IMR-90 (cell line): Measurements from ENCODE around the gene TP73. TPM values are rescaled to one million over a fixed set of nuclear protein-coding genes. Genes with fewer than 3 reads are reported as not detected.

ENCODE experiments used
- ATAC-seq: fragments of 200-7000 bp; cut with Tn5 transposase; 2 replicates; pipeline ENCODE4 v1.9.1; 2020; ENCODE audit warnings: low read depth, mild to moderate bottlenecking, moderate library complexity
- BruUV-seq: library from RNA; stranded (reverse); fragments of 400-500 nt; replicated peaks from 2 replicates; lab custom pipeline; 2021; lab: Mats Ljungman, UMichigan
- CTCF ChIA-PET: fragments of 300-600 bp; formaldehyde crosslinking; extraction: SDS; loops from one replicate; lab custom pipeline; 2021; ENCODE audit warnings: antibody characterized with exemption; lab: Yijun Ruan, JAX
- POLR2A ChIA-PET: fragments of 300-600 bp; sonication (Branson Sonifier 250); formaldehyde crosslinking; loops from one replicate; lab custom pipeline; 2022; ENCODE audit warnings: antibody characterized with exemption; ENCODE audit not compliant: unreplicated experiment; lab: Charles Lee
- DNase-seq: peaks from one replicate; pipeline ENCODE4 v3.0.0; 2013
- H2AFZ ChIP-seq: replicated peaks from 2 replicates; pipeline ENCODE3; 2013; ENCODE audit warnings: low read length, mild to moderate bottlenecking; ENCODE audit not compliant: poor library complexity
- H2AK5ac ChIP-seq: 2 replicates; pipeline ENCODE4 v1.6.1; 2013; ENCODE audit warnings: low read depth, low read length, inconsistent platforms
- H2AK9ac ChIP-seq: replicated peaks from 2 replicates; pipeline ENCODE3; 2013; ENCODE audit warnings: mild to moderate bottlenecking, low read depth, low read length, moderate library complexity; ENCODE audit not compliant: poor library complexity
- H2BK120ac ChIP-seq: 2 replicates; pipeline ENCODE4 v1.6.1; 2013; ENCODE audit warnings: low read depth, low read length, inconsistent platforms
- H2BK15ac ChIP-seq: 3 replicates; pipeline ENCODE4 v1.6.1; 2013; ENCODE audit warnings: low read depth, low read length, inconsistent platforms
- H2BK20ac ChIP-seq: 2 replicates; pipeline ENCODE4 v1.6.1; 2013; ENCODE audit warnings: low read depth, mild to moderate bottlenecking, inconsistent platforms, low read length, moderate library complexity
- H2BK5ac ChIP-seq: 2 replicates; pipeline ENCODE4 v1.6.1; 2013; ENCODE audit warnings: mild to moderate bottlenecking, low read depth, low read length, inconsistent platforms; ENCODE audit not compliant: poor library complexity, severe bottlenecking
- H3K14ac ChIP-seq: replicated peaks from 2 replicates; pipeline ENCODE4 v1.6.1; 2013; ENCODE audit warnings: low read depth, low read length, inconsistent platforms
- H3K18ac ChIP-seq: 2 replicates; pipeline ENCODE4 v1.6.1; 2013; ENCODE audit warnings: low read depth, low read length, control low read depth
- H3K23ac ChIP-seq: 2 replicates; pipeline ENCODE4 v1.6.1; 2013; ENCODE audit warnings: low read depth, low read length, inconsistent platforms
- H3K27ac ChIP-seq: 2 replicates; pipeline ENCODE4 v1.5.1; 2013; ENCODE audit warnings: mild to moderate bottlenecking, control low read depth, low read length; ENCODE audit not compliant: insufficient read depth
- H3K27me3 ChIP-seq: 2 replicates; pipeline ENCODE4 v1.6.1; 2013; ENCODE audit warnings: low read length; ENCODE audit not compliant: control insufficient read depth, insufficient read depth
- H3K36me3 ChIP-seq: 2 replicates; pipeline ENCODE4 v1.6.1; 2013; ENCODE audit warnings: low read length, mixed read lengths; ENCODE audit not compliant: control insufficient read depth, insufficient read depth
- H3K4ac ChIP-seq: 2 replicates; pipeline ENCODE4 v1.6.1; 2013; ENCODE audit warnings: low read depth, low read length, inconsistent platforms
- H3K4me1 ChIP-seq: 2 replicates; pipeline ENCODE4 v1.6.1; 2013; ENCODE audit warnings: low read length, mixed read lengths; ENCODE audit not compliant: control insufficient read depth, insufficient read depth
- H3K4me2 ChIP-seq: 2 replicates; pipeline ENCODE4 v1.6.1; 2013; ENCODE audit warnings: low read depth, mild to moderate bottlenecking, control low read depth, low read length, moderate library complexity
- H3K4me3 ChIP-seq: 2 replicates; pipeline ENCODE4 v1.5.1; 2013; ENCODE audit warnings: low read depth, mild to moderate bottlenecking, control low read depth, low read length, moderate library complexity; ENCODE audit not compliant: insufficient read depth
- H3K56ac ChIP-seq: 2 replicates; pipeline ENCODE4 v1.6.1; 2013; ENCODE audit warnings: low read length, inconsistent platforms; ENCODE audit not compliant: insufficient read depth; ENCODE audit errors: extremely low read depth
- H3K79me1 ChIP-seq, 2 experiments: 2 replicates each; pipeline ENCODE4 v1.6.1; 2013; ENCODE audit warnings: low read length in 2 of 2, inconsistent platforms in 1 of 2, low read depth in 1 of 2
- H3K9ac ChIP-seq: 2 replicates; pipeline ENCODE4 v1.6.1; 2013; ENCODE audit warnings: low read depth, low read length, control low read depth
- H3K9me1 ChIP-seq: 2 replicates; pipeline ENCODE4 v1.6.1; 2013; ENCODE audit warnings: low read length, inconsistent platforms; ENCODE audit not compliant: insufficient read depth
- H3K9me3 ChIP-seq: 2 replicates; pipeline ENCODE4 v1.6.1; 2013; ENCODE audit warnings: low read length; ENCODE audit not compliant: control insufficient read depth, insufficient read depth
- H4K20me1 ChIP-seq: 2 replicates; pipeline ENCODE4 v1.6.1; 2013; ENCODE audit warnings: low read length, inconsistent platforms; ENCODE audit not compliant: insufficient read depth
- H4K5ac ChIP-seq: 2 replicates; pipeline ENCODE4 v1.6.1; 2013; ENCODE audit warnings: mild to moderate bottlenecking, low read depth, low read length, control low read depth
- H4K8ac ChIP-seq, 2 experiments: 2 replicates each; pipeline ENCODE4 v1.6.1; 2013; ENCODE audit warnings: low read depth in 2 of 2, low read length in 2 of 2, control low read depth in 1 of 2, inconsistent platforms in 1 of 2
- H4K91ac ChIP-seq: 2 replicates; pipeline ENCODE4 v1.6.1; 2013; ENCODE audit warnings: low read depth, low read length, inconsistent platforms; ENCODE audit not compliant: insufficient read depth
- CHD1 ChIP-seq: IDR thresholded peaks from 2 replicates; pipeline ENCODE4 v1.6.1; 2012; ENCODE audit warnings: low read depth, low read length, improper control_type of control experiment
- WGBS, 2 experiments: methylation state at CpG; one replicate each; pipeline versions ENCODE4 v1.1.5 to v1.1.7; 2013; ENCODE audit warnings: missing lambda C conversion rate in 2 of 2; ENCODE audit not compliant: insufficient read length in 1 of 2; ENCODE audit errors: extremely low coverage in 2 of 2; 5-methylcytosine and 5-hydroxymethylcytosine counted together
- dilution Hi-C: fragments of 300-500 bp; cut with HindIII; formaldehyde crosslinking; loops from one replicate; pipeline ENCODE4 v1.14.3; 2018; ENCODE audit warnings: low sequenced_read_pairs; ENCODE audit not compliant: unreplicated experiment
- in situ Hi-C: fragments of 300-500 bp; cut with MboI; formaldehyde crosslinking; loops from 3 replicates; pipeline ENCODE4 v1.14.3; 2019; ENCODE audit warnings: low sequenced_read_pairs, inconsistent platforms, mixed read lengths
- intact Hi-C: fragments of 100-400 bp; cut with micrococcal nuclease; formaldehyde crosslinking; loops from 2 replicates; pipeline ENCODE4 v1.10.0; 2022
- polyA plus RNA-seq, 3 experiments: library from polyadenylated mRNA; depleted of rRNA; stranded (reverse); fragments of >200 nt; gene quantifications; 2 replicates each; pipeline ENCODE4 v1.2.3, GENCODE V29; 2012; ENCODE audit warnings: low replicate concordance in 1 of 3
- total RNA-seq: library from RNA; depleted of rRNA; stranded (reverse); fragments of >200 nt; gene quantifications from 2 replicates; pipeline ENCODE4 v1.2.3, GENCODE V29; 2012

Gene TP73
- total and polyA plus RNA-seq, 2 of the 4 experiments (the other 2 are of a cell fraction) = not detected

GRCh38 chr1:3698660-3699408 lies 46.5 kb downstream of the TP73 start:
- no peaks in the 10 kb centered on the region for H3K79me1 ChIP-seq
- H3K56ac ChIP-seq = no peak overlapping the region
- no peaks in the 10 kb centered on the region for H3K9me1 ChIP-seq
- no peak overlapping the region for H3K23ac ChIP-seq
- POLR2A ChIA-PET = no interaction called here
- in situ Hi-C loops = no loop called here
- no peaks in the 10 kb centered on the region for H3K9me3 ChIP-seq
- no peak overlapping the region for H4K8ac ChIP-seq
- H3K27me3 ChIP-seq = peaks cover 41% of the 10 kb centered on the region
- no peak overlapping the region for H3K18ac ChIP-seq
- H3K4me3 ChIP-seq = no peak overlapping the region
- intact Hi-C loops = no loop called here
- H2BK20ac ChIP-seq = no peak overlapping the region
- no TSS peak for BruUV-seq
- H2AFZ ChIP-seq = peak overlapping the region; percentile 43
- CTCF ChIA-PET = no interaction called here
- WGBS, 2 experiments = 71% methylated on average over 18 of the region's 29 CpGs; no CpG with 5 or more reads in 1 of the 2 experiments
- no peak overlapping the region for H2BK120ac ChIP-seq
- no peak overlapping the region for H3K4ac ChIP-seq
- no peak overlapping the region for H4K91ac ChIP-seq
- ATAC-seq (no peak), DNase-seq (no peak)
- dilution Hi-C loops = no loop called here
- H3K27ac ChIP-seq = no peak overlapping the region
- no peak overlapping the region for H2BK5ac ChIP-seq
- TF ChIP-seq CHD1 = no peak
- no peaks in the 10 kb centered on the region for H3K4me1 ChIP-seq
- H2AK9ac ChIP-seq = no peak overlapping the region
- H3K36me3 ChIP-seq = no peaks in the 10 kb centered on the region
- H2AK5ac ChIP-seq = no peak overlapping the region
- no peaks in the 10 kb centered on the region for H4K20me1 ChIP-seq
- no peak overlapping the region for H2BK15ac ChIP-seq
- H3K14ac ChIP-seq = no peak overlapping the region
- H4K5ac ChIP-seq = no peak overlapping the region
- no peak overlapping the region for H3K9ac ChIP-seq
- H3K4me2 ChIP-seq = no peak overlapping the region
